SK-N-SH (cell line): ENCODE results near the gene EML1.

Source experiments
- EZH2phosphoT487 ChIP-seq: fragments of 200-600 bp; sonication (generic); IDR thresholded peaks from 2 replicates; pipeline ENCODE4 v1.6.1; 2017; ENCODE audit warnings: low read depth, mixed run types, mild to moderate bottlenecking, antibody characterized with exemption, moderate library complexity, borderline replicate concordance
- GATA2 ChIP-seq: sonication (generic); formaldehyde crosslinking; IDR thresholded peaks from 2 replicates; pipeline ENCODE4 v1.5.0; 2020; ENCODE audit warnings: mild to moderate bottlenecking, missing genetic modification reagents
- MXI1 ChIP-seq: IDR thresholded peaks from 2 replicates; pipeline ENCODE4 v1.6.1; 2012; ENCODE audit warnings: mild to moderate bottlenecking, low read depth, low read length, improper control_type of control experiment
- NFIC ChIP-seq: IDR thresholded peaks from 2 replicates; pipeline ENCODE4 v1.4.0; 2012; ENCODE audit warnings: borderline replicate concordance
- NRF1 ChIP-seq: IDR thresholded peaks from 2 replicates; pipeline ENCODE4 v1.6.1; 2012; ENCODE audit warnings: low read depth, mild to moderate bottlenecking, low read length
- RAD21 ChIP-seq: IDR thresholded peaks from 2 replicates; pipeline ENCODE4 v1.6.1; 2012; ENCODE audit warnings: mild to moderate bottlenecking, low read length
- RFX5 ChIP-seq: IDR thresholded peaks from 2 replicates; pipeline ENCODE4 v1.6.1; 2012; ENCODE audit warnings: mild to moderate bottlenecking, improper control_type of control experiment, low read length
- SIN3A ChIP-seq: IDR thresholded peaks from 2 replicates; pipeline ENCODE4 v1.6.1; 2012; ENCODE audit warnings: low read depth, mild to moderate bottlenecking, low read length, moderate library complexity, borderline replicate concordance
- TAF1 ChIP-seq: IDR thresholded peaks from 2 replicates; pipeline ENCODE4 v1.6.1; 2012; ENCODE audit warnings: low read depth, mild to moderate bottlenecking, low read length, moderate library complexity, borderline replicate concordance
- TF ChIP-seq, protein P1 (sequence below): fragments of 200-600 bp; sonication (generic); IDR thresholded peaks from 2 replicates; pipeline ENCODE4 v1.6.1; 2017; ENCODE audit warnings: antibody characterized with exemption, mild to moderate bottlenecking, moderate library complexity
- TF ChIP-seq, protein P2 (sequence below): IDR thresholded peaks from 2 replicates; pipeline ENCODE4 v1.6.1; 2012; ENCODE audit warnings: mild to moderate bottlenecking, low read depth, low read length, moderate library complexity
- TF ChIP-seq, protein P3 (sequence below): IDR thresholded peaks from 2 replicates; pipeline ENCODE4 v1.4.0; 2012; ENCODE audit warnings: low read depth, borderline replicate concordance

DNA sequence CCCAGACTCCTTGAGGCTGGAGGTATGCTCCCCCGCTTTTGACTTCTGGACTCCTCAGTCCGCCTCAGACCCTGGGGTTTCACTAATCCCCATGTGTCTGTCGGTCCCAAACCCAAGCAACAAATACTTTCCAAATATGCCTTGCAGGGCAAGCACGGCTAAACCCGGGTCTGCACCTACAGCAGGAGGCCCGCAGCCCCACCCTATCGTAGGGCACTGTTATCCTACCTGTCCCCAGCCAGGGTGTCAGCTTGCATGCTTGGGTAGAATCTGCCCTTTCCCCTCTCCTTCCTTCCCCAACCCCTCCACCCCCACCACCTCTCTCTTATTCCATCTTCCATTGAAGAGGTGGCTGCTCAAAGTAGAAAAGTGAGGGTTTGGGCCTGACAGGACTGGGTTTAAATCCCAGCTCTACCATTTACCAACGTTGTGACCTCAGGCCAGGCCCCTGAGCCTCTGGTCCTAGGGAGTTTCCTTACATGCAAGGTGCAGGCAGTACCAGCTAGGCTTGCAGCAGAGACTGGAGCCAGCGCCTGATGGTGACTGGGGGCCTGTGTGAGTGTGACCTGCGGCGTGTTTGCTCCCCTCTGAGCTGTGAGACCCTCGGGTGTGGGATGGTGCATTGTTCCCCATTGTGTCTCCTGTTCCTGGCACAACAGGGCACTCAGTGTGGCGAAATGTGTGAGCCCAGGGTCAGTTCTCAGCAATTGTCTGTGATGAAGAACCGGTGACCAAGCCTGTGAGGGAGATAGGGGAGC lies 11.2 kb upstream of the EML1 start:
- TF ChIP-seq, protein P1, sequence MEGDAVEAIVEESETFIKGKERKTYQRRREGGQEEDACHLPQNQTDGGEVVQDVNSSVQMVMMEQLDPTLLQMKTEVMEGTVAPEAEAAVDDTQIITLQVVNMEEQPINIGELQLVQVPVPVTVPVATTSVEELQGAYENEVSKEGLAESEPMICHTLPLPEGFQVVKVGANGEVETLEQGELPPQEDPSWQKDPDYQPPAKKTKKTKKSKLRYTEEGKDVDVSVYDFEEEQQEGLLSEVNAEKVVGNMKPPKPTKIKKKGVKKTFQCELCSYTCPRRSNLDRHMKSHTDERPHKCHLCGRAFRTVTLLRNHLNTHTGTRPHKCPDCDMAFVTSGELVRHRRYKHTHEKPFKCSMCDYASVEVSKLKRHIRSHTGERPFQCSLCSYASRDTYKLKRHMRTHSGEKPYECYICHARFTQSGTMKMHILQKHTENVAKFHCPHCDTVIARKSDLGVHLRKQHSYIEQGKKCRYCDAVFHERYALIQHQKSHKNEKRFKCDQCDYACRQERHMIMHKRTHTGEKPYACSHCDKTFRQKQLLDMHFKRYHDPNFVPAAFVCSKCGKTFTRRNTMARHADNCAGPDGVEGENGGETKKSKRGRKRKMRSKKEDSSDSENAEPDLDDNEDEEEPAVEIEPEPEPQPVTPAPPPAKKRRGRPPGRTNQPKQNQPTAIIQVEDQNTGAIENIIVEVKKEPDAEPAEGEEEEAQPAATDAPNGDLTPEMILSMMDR: no peak
- TF ChIP-seq RFX5: no peak
- TF ChIP-seq, protein P2, sequence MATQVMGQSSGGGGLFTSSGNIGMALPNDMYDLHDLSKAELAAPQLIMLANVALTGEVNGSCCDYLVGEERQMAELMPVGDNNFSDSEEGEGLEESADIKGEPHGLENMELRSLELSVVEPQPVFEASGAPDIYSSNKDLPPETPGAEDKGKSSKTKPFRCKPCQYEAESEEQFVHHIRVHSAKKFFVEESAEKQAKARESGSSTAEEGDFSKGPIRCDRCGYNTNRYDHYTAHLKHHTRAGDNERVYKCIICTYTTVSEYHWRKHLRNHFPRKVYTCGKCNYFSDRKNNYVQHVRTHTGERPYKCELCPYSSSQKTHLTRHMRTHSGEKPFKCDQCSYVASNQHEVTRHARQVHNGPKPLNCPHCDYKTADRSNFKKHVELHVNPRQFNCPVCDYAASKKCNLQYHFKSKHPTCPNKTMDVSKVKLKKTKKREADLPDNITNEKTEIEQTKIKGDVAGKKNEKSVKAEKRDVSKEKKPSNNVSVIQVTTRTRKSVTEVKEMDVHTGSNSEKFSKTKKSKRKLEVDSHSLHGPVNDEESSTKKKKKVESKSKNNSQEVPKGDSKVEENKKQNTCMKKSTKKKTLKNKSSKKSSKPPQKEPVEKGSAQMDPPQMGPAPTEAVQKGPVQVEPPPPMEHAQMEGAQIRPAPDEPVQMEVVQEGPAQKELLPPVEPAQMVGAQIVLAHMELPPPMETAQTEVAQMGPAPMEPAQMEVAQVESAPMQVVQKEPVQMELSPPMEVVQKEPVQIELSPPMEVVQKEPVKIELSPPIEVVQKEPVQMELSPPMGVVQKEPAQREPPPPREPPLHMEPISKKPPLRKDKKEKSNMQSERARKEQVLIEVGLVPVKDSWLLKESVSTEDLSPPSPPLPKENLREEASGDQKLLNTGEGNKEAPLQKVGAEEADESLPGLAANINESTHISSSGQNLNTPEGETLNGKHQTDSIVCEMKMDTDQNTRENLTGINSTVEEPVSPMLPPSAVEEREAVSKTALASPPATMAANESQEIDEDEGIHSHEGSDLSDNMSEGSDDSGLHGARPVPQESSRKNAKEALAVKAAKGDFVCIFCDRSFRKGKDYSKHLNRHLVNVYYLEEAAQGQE: no peak
- no peak for TF ChIP-seq RAD21
- TF ChIP-seq SIN3A: no peak
- TF ChIP-seq TAF1: no peak
- no peak for TF ChIP-seq NFIC
- TF ChIP-seq EZH2phosphoT487: no peak
- no peak for TF ChIP-seq GATA2 (CRISPR knock-in tag)
- TF ChIP-seq, protein P3, sequence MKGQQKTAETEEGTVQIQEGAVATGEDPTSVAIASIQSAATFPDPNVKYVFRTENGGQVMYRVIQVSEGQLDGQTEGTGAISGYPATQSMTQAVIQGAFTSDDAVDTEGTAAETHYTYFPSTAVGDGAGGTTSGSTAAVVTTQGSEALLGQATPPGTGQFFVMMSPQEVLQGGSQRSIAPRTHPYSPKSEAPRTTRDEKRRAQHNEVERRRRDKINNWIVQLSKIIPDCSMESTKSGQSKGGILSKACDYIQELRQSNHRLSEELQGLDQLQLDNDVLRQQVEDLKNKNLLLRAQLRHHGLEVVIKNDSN: no peak
- no peak for TF ChIP-seq NRF1
- TF ChIP-seq MXI1: no peak
